Midbrain (tissue), 1 donor: Measurements from ENCODE around the gene AOAH.
"Not testable (repeated sequence)": the region's sequence is repeated elsewhere in the genome, so short reads cannot be mapped to it uniquely, and the experiment has no call there.

Experiments
- DNase-seq: peaks from one replicate; lab custom pipeline; 2025; lab: John Stamatoyannopoulos, UW

The AOAH gene

GRCh38 chr7:36468370-36469101 lies 255.8 kb downstream of the AOAH start:
- no peak for DNase-seq

GRCh38 chr7:36466001-36466400 lies 258.3 kb downstream of the AOAH start:
- DNase-seq: not testable (repeated sequence)

GRCh38 chr7:36464271-36464670 lies 260.0 kb downstream of the AOAH start:
- DNase-seq: no peak
